Ramos (cell line): ENCODE measurements around the gene ZBTB7B.
"Not testable (repeated sequence)": the region's sequence is repeated elsewhere in the genome, so short reads cannot be mapped to it uniquely, and the experiment has no call there.

Experiments
- in situ Hi-C: fragments of 300-500 bp; cut with MboI; formaldehyde crosslinking; loops from one replicate; pipeline ENCODE4 v1.14.3; 2022; ENCODE audit warnings: low sequenced_read_pairs; ENCODE audit not compliant: unreplicated experiment

ZBTB7B gene

GRCh38 chr1:154986736-154987135 is 15.9 kb upstream of the ZBTB7B start:
- in situ Hi-C loops, result not testable (repeated sequence)

GRCh38 chr1:154987326-154987725 is 15.3 kb upstream of the ZBTB7B start:
- in situ Hi-C loops, result no loop called here

GRCh38 chr1:154988058-154988954 is 14.3 kb upstream of the ZBTB7B start:
- in situ Hi-C loops, result no loop called here

GRCh38 chr1:154989195-154989860 is 13.3 kb upstream of the ZBTB7B start:
- in situ Hi-C loops, result no loop called here

- in situ Hi-C loops, result no loop called here
Measured at GRCh38 chr1:154990276-154990675, 12.3 kb upstream of the ZBTB7B start.

GRCh38 chr1:154992721-154993571 is 9.7 kb upstream of the ZBTB7B start:
- in situ Hi-C loops, result no loop called here

- in situ Hi-C loops, result no loop called here
Measured at GRCh38 chr1:154993572-154994268, 8.9 kb upstream of the ZBTB7B start, which contains the start of gene LENEP. LENEP (plus strand) TSS chr1:154993586; CDS start chr1:154993608, 22 bp downstream.

- in situ Hi-C loops, result no loop called here
Measured at GRCh38 chr1:154994269-154994587, 8.4 kb upstream of the ZBTB7B start.

GRCh38 chr1:154994591-154994990 is 8.0 kb upstream of the ZBTB7B start:
- in situ Hi-C loops, result no loop called here

GRCh38 chr1:154995301-154995983 is 7.2 kb upstream of the ZBTB7B start:
- in situ Hi-C loops, result not testable (repeated sequence)

- in situ Hi-C loops, result no loop called here
Measured at GRCh38 chr1:154996966-154997701, 5.5 kb upstream of the ZBTB7B start.

- in situ Hi-C loops, result no loop called here
Measured at GRCh38 chr1:154998201-154998780, 4.3 kb upstream of the ZBTB7B start.

- in situ Hi-C loops, result no loop called here
Measured at GRCh38 chr1:154998818-154999570, 3.6 kb upstream of the ZBTB7B start.

- in situ Hi-C loops, result no loop called here
Measured at GRCh38 chr1:154999571-155000410, 2.8 kb upstream of the ZBTB7B start.

GRCh38 chr1:155000411-155000725 is 2.2 kb upstream of the ZBTB7B start:
- in situ Hi-C loops, result no loop called here

- in situ Hi-C loops, result no loop called here
Measured at GRCh38 chr1:155000726-155001424, 1.7 kb upstream of the ZBTB7B start.

- in situ Hi-C loops, result no loop called here
Measured at GRCh38 chr1:155001425-155001674, 1.3 kb upstream of the ZBTB7B start.
